ENCODE results near the gene IFI27. TPM values are rescaled to one million over a fixed set of nuclear protein-coding genes. Genes with fewer than 3 reads are reported as not detected.

The IFI27 gene
- total and polyA plus RNA-seq, 2 donors (not counting 1 experiment from before 2014, with no cell fraction given), result 0.15 to 0.81 TPM

DNA sequence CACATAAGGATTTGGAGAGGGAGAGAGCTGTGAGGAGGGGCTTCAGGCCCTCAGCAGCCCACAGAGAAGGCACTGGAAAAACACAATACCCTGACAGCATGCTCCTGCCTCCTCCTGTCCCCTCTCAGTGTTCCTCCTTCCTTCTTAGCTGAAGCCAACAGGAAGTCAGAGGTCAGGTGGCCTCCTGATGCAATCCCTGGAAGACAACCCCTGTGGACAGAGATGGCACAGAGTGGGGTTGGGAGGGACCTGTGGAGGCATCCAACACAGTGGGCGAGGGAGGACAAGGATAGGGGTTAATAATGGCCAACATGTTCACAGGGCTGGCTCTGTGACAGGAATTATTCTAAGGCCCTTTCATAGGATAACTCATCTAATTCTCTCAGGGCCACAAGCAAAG is 34.2 kb downstream of the IFI27 start:
- Histone ChIP-seq H3K36me3 (replicated peaks in 1 of 2; ENCODE audit: control extremely low read depth in 1 of 2, control insufficient read depth in 1 of 2, extremely low read depth in 1 of 2, insufficient read depth in 2 of 2, low read length in 1 of 2) (no peaks in the 10 kb centered on the region), H3K4me2 (replicated peaks; ENCODE audit: low read depth, low read length, poor library complexity, severe bottlenecking) (no peak overlapping the region), H4K20me1 (ENCODE audit: control insufficient read depth, insufficient read depth, low read length, poor library complexity, severe bottlenecking) (no peaks in the 10 kb centered on the region), H3K27ac (ENCODE audit: low read length in 2 of 2) (no peak overlapping the region), H3K4me3 (ENCODE audit: control extremely low read depth in 1 of 5, extremely low read depth in 1 of 5, insufficient read depth in 1 of 5, low read depth in 2 of 5, low read length in 4 of 5) (no peak overlapping the region), H3K79me2 (ENCODE audit: control insufficient read depth, insufficient read depth, low read length) (no peaks in the 10 kb centered on the region), H3K4me1 (ENCODE audit: control insufficient read depth in 2 of 2, insufficient read depth in 2 of 2, low read length in 2 of 2) (no peaks in the 10 kb centered on the region), H3K9ac (ENCODE audit: low read length) (no peak overlapping the region), H3K9me3 (ENCODE audit: control extremely low read depth in 1 of 3, control insufficient read depth in 2 of 3, insufficient read depth in 1 of 3, low read length in 2 of 3) (no peaks in the 10 kb centered on the region), H2AFZ (ENCODE audit: insufficient read depth, low read depth, low read length, poor library complexity, severe bottlenecking) (no peak overlapping the region), H3K27me3 (replicated peaks in 1 of 4; ENCODE audit: control extremely low read depth in 1 of 4, control insufficient read depth in 3 of 4, insufficient read depth in 4 of 4, low read length in 3 of 4) (no peaks in the 10 kb centered on the region)
- intact Hi-C loops (cut with micrococcal nuclease), result no loop called here
- ChIA-PET CTCF (interaction anchor here (2.5 kb wide), 1 partner anchor 8 kb away, joined by 7 read pairs; no protein-coding TSS in a partner anchor), POLR2A (no interaction called here)
- no peak overlapping the region for H3K27ac Mint-ChIP-seq
- H3K27me3 Mint-ChIP-seq, result peaks cover 13% of the 10 kb centered on the region
- peaks cover 4% of the 10 kb centered on the region for H3K4me1 Mint-ChIP-seq
- ATAC-seq (ENCODE audit: low read depth), result no peak
- WGBS (ENCODE audit: insufficient coverage), result 83% methylated on average over 1 of the region's 1 CpG
- DNase-seq, result no peak
- no peak overlapping the region for H3K4me3 Mint-ChIP-seq
- TF ChIP-seq EZH2 (IDR thresholded peaks at IDR 0.05; ENCODE audit: borderline replicate concordance, insufficient read depth, low read depth, low read length, poor library complexity, severe bottlenecking), result no peak
- TF ChIP-seq, protein P1, sequence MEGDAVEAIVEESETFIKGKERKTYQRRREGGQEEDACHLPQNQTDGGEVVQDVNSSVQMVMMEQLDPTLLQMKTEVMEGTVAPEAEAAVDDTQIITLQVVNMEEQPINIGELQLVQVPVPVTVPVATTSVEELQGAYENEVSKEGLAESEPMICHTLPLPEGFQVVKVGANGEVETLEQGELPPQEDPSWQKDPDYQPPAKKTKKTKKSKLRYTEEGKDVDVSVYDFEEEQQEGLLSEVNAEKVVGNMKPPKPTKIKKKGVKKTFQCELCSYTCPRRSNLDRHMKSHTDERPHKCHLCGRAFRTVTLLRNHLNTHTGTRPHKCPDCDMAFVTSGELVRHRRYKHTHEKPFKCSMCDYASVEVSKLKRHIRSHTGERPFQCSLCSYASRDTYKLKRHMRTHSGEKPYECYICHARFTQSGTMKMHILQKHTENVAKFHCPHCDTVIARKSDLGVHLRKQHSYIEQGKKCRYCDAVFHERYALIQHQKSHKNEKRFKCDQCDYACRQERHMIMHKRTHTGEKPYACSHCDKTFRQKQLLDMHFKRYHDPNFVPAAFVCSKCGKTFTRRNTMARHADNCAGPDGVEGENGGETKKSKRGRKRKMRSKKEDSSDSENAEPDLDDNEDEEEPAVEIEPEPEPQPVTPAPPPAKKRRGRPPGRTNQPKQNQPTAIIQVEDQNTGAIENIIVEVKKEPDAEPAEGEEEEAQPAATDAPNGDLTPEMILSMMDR (IDR thresholded peaks at IDR 0.05), result no peak
- no peaks in the 10 kb centered on the region for H3K9me3 Mint-ChIP-seq (ENCODE audit: insufficient read depth)

DNA sequence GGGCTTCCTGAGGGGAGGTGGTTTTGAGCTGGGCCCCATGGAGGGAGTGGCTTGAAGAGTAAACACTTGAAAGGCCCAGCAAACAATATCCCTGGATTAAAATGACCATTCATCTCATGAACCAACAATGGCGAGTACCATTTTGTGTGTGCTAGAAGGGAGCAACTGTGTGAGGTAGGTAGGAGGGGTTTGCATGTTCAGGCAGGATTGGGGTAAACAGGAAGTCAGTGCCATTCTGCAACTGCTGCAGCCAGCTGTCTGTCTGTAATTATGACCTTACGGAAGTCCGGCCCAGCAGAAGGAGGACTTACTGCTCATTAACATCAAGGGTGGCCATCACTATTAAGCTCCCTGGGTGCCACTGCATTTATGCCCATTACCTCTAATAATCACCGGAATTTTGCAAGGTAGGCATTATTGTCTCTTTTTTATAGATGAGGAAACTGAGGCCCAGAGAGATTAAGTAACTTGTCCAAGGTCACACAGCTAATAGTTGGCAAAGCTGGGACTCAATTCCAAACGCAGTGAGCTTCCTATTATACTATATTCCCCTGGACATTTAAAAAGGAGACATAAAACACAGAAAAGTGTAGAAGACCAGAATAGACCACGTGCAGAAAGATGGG is 35.5 kb downstream of the IFI27 start:
- no peaks in the 10 kb centered on the region for H3K27me3 ChIP-seq (replicated peaks in 1 of 4; ENCODE audit: control extremely low read depth in 1 of 4, control insufficient read depth in 3 of 4, insufficient read depth in 4 of 4, low read length in 3 of 4)
- no peak overlapping the region for H3K4me2 ChIP-seq (replicated peaks; ENCODE audit: low read depth, low read length, poor library complexity, severe bottlenecking)
- no peak overlapping the region for H2AFZ ChIP-seq (ENCODE audit: insufficient read depth, low read depth, low read length, poor library complexity, severe bottlenecking)
- H3K4me3 ChIP-seq (ENCODE audit: control extremely low read depth in 1 of 5, extremely low read depth in 1 of 5, insufficient read depth in 1 of 5, low read depth in 2 of 5, low read length in 4 of 5), result no peak overlapping the region
- no peaks in the 10 kb centered on the region for H3K79me2 ChIP-seq (ENCODE audit: control insufficient read depth, insufficient read depth, low read length)
- no peaks in the 10 kb centered on the region for H3K36me3 ChIP-seq (replicated peaks in 1 of 2; ENCODE audit: control extremely low read depth in 1 of 2, control insufficient read depth in 1 of 2, extremely low read depth in 1 of 2, insufficient read depth in 2 of 2, low read length in 1 of 2)
- ChIA-PET POLR2A (no interaction called here), CTCF (interaction anchor here (0.7 to 2.5 kb wide), 2 partner anchors 9 to 14 kb away, joined by 3 to 7 read pairs; no protein-coding TSS in a partner anchor)
- H3K27me3 Mint-ChIP-seq, result peaks cover 23% of the 10 kb centered on the region
- H3K4me3 Mint-ChIP-seq, result no peak overlapping the region
- no peak overlapping the region for H3K27ac ChIP-seq (ENCODE audit: low read length in 2 of 2)
- no peak overlapping the region for H3K9ac ChIP-seq (ENCODE audit: low read length)
- no peaks in the 10 kb centered on the region for H4K20me1 ChIP-seq (ENCODE audit: control insufficient read depth, insufficient read depth, low read length, poor library complexity, severe bottlenecking)
- no peak overlapping the region for H3K27ac Mint-ChIP-seq
- no peaks in the 10 kb centered on the region for H3K4me1 ChIP-seq (ENCODE audit: control insufficient read depth in 2 of 2, insufficient read depth in 2 of 2, low read length in 2 of 2)
- WGBS (ENCODE audit: insufficient coverage), result 51% methylated on average over 2 of the region's 6 CpGs
- TF ChIP-seq, protein P1 (IDR thresholded peaks at IDR 0.05), result no peak
- no peak for TF ChIP-seq EZH2 (IDR thresholded peaks at IDR 0.05; ENCODE audit: borderline replicate concordance, insufficient read depth, low read depth, low read length, poor library complexity, severe bottlenecking)
- DNase-seq (no peak), ATAC-seq (ENCODE audit: low read depth) (no peak)
- peaks cover 4% of the 10 kb centered on the region for H3K4me1 Mint-ChIP-seq
- intact Hi-C loops (cut with micrococcal nuclease), result no loop called here
- H3K9me3 Mint-ChIP-seq (ENCODE audit: insufficient read depth), result no peaks in the 10 kb centered on the region
- H3K9me3 ChIP-seq (ENCODE audit: control extremely low read depth in 1 of 3, control insufficient read depth in 2 of 3, insufficient read depth in 1 of 3, low read length in 2 of 3), result no peaks in the 10 kb centered on the region

All from B cell (primary cell).